Ovary (tissue), 3 donors: ENCODE measurements around the gene ENOX1.

Source experiments
- POLR2A ChIP-seq: fragments of 450-650 bp; IDR thresholded peaks from one replicate; pipeline ENCODE4 v1.6.1; 2017; ENCODE audit warnings: antibody characterized with exemption, mild to moderate bottlenecking, moderate library complexity
- TF ChIP-seq, protein P1 (sequence below), 3 donors: fragments of 450-650 bp in 2 of 3; fragments of 200-600 bp in 1 of 3; IDR thresholded peaks; one replicate each; pipeline versions ENCODE4 v1.5.1 to v1.8.0; 2016 to 2022; ENCODE audit warnings: antibody characterized with exemption in 3 of 3, mild to moderate bottlenecking in 1 of 3
- donor health status: DM: no; HTN: no; CAD: no.

DNA sequence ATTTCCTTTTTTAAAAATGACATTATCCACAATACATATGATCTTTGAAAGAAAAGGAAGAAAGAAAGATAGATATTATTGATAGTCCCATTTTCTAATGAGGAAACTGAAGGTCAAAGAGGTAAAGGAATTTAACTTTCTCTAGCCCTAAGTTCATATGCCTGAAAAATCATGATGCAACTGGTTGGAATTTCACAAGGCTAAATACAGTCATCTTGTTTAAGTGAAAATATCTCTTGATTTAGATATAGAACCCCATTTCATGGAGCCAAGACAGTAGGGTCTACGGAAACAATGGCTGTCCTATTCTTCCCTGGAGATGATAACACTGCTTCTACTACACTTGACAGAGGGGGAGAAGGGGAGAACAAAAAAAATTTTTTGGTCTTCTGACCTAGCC is 397.2 kb downstream of the ENOX1 start:
- TF ChIP-seq, protein P1, sequence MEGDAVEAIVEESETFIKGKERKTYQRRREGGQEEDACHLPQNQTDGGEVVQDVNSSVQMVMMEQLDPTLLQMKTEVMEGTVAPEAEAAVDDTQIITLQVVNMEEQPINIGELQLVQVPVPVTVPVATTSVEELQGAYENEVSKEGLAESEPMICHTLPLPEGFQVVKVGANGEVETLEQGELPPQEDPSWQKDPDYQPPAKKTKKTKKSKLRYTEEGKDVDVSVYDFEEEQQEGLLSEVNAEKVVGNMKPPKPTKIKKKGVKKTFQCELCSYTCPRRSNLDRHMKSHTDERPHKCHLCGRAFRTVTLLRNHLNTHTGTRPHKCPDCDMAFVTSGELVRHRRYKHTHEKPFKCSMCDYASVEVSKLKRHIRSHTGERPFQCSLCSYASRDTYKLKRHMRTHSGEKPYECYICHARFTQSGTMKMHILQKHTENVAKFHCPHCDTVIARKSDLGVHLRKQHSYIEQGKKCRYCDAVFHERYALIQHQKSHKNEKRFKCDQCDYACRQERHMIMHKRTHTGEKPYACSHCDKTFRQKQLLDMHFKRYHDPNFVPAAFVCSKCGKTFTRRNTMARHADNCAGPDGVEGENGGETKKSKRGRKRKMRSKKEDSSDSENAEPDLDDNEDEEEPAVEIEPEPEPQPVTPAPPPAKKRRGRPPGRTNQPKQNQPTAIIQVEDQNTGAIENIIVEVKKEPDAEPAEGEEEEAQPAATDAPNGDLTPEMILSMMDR (IDR thresholded peaks at IDR 0.05), result no peak
- no peak for TF ChIP-seq POLR2A
